Muscle of leg (tissue), 11 donors: ENCODE measurements around the gene GPR107. TPM values are rescaled to one million over a fixed set of nuclear protein-coding genes. Genes with fewer than 3 reads are reported as not detected.
A peak's percentile ranks its signal among the peaks of the same experiment; 100 is the strongest.

ENCODE experiments used
- DNase-seq: peaks from one replicate; pipeline ENCODE4 v3.0.0; 2013
- H3K27ac ChIP-seq: one replicate; pipeline ENCODE4 v1.5.1; 2013; ENCODE audit warnings: mild to moderate bottlenecking, low read length, control low read depth
- H3K27me3 ChIP-seq: one replicate; pipeline ENCODE4 v1.6.1; 2013; ENCODE audit warnings: low read length; ENCODE audit not compliant: control insufficient read depth, insufficient read depth
- H3K36me3 ChIP-seq: one replicate; pipeline ENCODE4 v1.6.1; 2013; ENCODE audit warnings: low read length; ENCODE audit not compliant: control insufficient read depth, insufficient read depth
- H3K4me1 ChIP-seq: one replicate; pipeline ENCODE4 v1.6.1; 2013; ENCODE audit warnings: low read length; ENCODE audit not compliant: control insufficient read depth, insufficient read depth
- H3K4me3 ChIP-seq: one replicate; pipeline ENCODE4 v1.5.1; 2013; ENCODE audit warnings: low read length, control low read depth
- H3K9me3 ChIP-seq: replicated peaks from 2 replicates; pipeline ENCODE4 v1.6.1; 2013; ENCODE audit warnings: low read depth, low read length; ENCODE audit not compliant: control insufficient read depth
- WGBS: methylation state at CpG from one replicate; pipeline ENCODE4 v1.1.5; 2013; ENCODE audit warnings: missing lambda C conversion rate; ENCODE audit not compliant: insufficient coverage; 5-methylcytosine and 5-hydroxymethylcytosine counted together
- polyA plus RNA-seq, 8 donors: library from polyadenylated mRNA; unstranded; fragments of 120-200 nt; gene quantifications; one replicate each; pipeline versions ENCODE4 v1.2.1 to v1.2.3, GENCODE V29; 2013; ENCODE audit warnings: inconsistent platforms in 1 of 8, low replicate concordance in 1 of 8; ENCODE audit not compliant: insufficient read length in 8 of 8, insufficient read depth in 1 of 8
- total RNA-seq: library from RNA; stranded (reverse); fragments of 120-200 nt; gene quantifications from one replicate; pipeline ENCODE4 v1.2.4, GENCODE V29; 2013

Gene GPR107
- total and polyA plus RNA-seq, 9 donors = 17.9 to 42.1 (median 35.7) TPM

GRCh38 chr9:130179331-130179907 lies 125.7 kb downstream of the GPR107 start:
- peaks cover 36% of the 10 kb centered on the region for H3K4me1 ChIP-seq
- H3K27ac ChIP-seq = no peak overlapping the region
- DNase-seq = no peak
- no peaks in the 10 kb centered on the region for H3K27me3 ChIP-seq
- H3K36me3 ChIP-seq = peaks cover 14% of the 10 kb centered on the region
- no peaks in the 10 kb centered on the region for H3K9me3 ChIP-seq
- 80% methylated on average over 1 of the region's 2 CpGs for WGBS
- no peak overlapping the region for H3K4me3 ChIP-seq

DNA sequence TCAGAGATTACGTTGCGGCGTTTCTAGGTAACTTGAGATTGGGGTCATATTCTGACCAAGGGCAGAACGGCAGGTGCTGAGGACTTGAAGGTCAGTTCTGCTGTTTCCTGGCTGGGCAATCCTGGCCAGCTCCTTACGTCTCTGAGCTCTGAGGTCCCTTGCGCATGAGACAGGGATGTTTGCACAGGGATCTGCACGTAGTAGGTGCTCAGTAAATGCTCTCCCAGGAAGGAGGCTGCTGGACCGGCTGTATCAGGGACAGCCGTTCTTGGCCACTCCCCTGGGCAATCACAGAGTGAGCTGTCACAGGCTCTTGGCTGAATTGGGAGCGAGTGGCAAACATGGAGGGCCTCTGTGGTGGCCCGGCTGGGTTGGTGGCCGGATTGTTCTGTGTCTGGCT lies 126.8 kb downstream of the GPR107 start:
- Histone ChIP-seq H3K4me3 (no peak overlapping the region), H3K4me1 (peaks cover 34% of the 10 kb centered on the region), H3K36me3 (peaks cover 14% of the 10 kb centered on the region), H3K9me3 (no peaks in the 10 kb centered on the region), H3K27me3 (no peaks in the 10 kb centered on the region), H3K27ac (no peak overlapping the region)
- 88% methylated on average over 10 of the region's 12 CpGs for WGBS
- no peak for DNase-seq

GRCh38 chr9:130181678-130182380 lies 128.1 kb downstream of the GPR107 start:
- no peak for DNase-seq
- Histone ChIP-seq H3K4me1 (peaks cover 47% of the 10 kb centered on the region), H3K27ac (peak overlapping the region; percentile 13), H3K9me3 (no peaks in the 10 kb centered on the region), H3K36me3 (peaks cover 6% of the 10 kb centered on the region), H3K4me3 (no peak overlapping the region), H3K27me3 (no peaks in the 10 kb centered on the region)
- WGBS = 89% methylated on average over 20 of the region's 33 CpGs

DNA sequence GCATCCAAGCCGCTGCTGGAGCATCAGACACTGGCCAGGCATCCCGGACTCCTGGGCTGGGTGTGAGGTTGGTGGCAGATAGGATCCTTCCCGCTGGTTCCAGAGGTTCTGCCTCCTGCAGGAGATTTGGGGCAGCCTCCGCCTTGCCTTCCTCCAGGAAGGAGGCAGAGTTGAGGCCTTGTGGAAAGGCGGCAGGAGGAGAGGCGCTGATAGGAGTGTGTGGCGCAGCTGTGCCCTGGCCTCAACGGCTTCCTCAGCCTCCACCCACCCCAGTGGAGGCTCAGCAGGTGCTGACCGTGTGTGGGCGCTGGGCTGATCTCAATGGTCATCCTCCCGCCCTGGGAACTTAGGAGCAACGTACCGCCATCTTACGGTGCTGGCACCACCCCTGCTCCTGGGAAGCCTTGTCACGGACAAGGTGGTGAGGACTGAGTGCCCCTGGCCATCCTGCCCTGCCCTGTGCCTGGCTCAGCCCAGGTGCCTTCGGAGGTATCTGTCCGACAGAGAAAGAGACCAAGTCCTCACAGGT lies 128.7 kb downstream of the GPR107 start:
- no peaks in the 10 kb centered on the region for H3K9me3 ChIP-seq
- H3K27ac ChIP-seq = peak overlapping the region; percentile 56
- 79% methylated on average over 13 of the region's 17 CpGs for WGBS
- H3K4me3 ChIP-seq = no peak overlapping the region
- no peak for DNase-seq
- peaks cover 1% of the 10 kb centered on the region for H3K36me3 ChIP-seq
- H3K4me1 ChIP-seq = peaks cover 53% of the 10 kb centered on the region
- H3K27me3 ChIP-seq = no peaks in the 10 kb centered on the region

DNA sequence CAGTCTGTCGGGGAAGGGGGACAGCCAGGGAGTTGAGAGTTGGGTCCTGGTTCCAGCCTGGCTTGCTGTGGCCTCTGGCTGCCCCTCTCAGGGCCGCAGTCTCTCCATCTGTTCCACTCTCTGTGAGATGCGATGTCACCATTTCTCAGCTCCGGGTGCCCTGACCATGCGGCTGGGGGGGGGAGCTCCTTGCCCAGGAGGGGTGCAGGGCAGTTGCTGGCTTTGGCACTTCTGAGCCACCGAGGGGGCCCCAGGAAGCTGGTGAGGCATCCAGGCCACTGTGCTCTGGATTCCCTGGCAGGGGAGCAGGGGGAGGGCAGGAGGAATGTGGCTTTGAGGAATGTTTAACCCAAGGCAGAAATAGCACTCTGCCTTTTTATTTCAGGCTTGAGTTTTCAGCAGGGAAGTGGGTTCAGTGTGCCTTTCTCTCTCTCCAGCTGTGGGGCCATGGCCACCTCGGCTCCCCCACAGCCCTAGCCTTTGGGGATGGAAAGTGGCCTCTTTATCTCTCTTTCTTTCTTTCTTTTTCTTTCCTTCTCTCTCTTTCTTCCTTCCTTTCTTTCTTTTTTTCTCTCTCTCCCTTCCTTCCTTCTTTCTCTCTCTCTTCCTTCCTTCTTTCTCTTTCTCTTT lies 129.5 kb downstream of the GPR107 start:
- WGBS = 19% methylated on average over 6 of the region's 7 CpGs
- Histone ChIP-seq H3K4me3 (no peak overlapping the region), H3K36me3 (no peaks in the 10 kb centered on the region), H3K4me1 (peaks cover 58% of the 10 kb centered on the region), H3K27ac (peak overlapping the region; percentile 56), H3K27me3 (no peaks in the 10 kb centered on the region), H3K9me3 (no peaks in the 10 kb centered on the region)
- peak; percentile 58 for DNase-seq

DNA sequence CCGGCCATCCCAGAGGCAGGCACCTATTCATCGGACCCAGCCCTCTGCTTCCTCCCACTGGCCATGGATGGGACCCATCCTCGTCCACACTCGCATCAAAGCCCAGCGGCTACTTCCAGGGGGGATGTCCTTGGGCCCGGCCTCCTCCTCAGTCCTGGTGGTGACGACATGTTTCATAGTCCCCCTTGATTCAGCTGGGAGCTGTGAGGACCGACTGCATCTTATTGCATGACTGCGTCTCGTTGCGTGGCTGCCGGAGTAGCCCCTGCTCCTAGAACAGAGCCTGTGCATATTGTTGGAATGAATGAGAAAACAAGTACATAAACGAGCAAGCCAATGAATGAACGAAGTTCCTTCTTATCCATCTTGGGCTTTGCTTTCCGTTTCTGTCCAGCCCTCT lies 131.3 kb downstream of the GPR107 start:
- Histone ChIP-seq H3K27ac (peak overlapping the region; percentile 90), H3K27me3 (no peaks in the 10 kb centered on the region), H3K9me3 (no peaks in the 10 kb centered on the region), H3K4me1 (peaks cover 59% of the 10 kb centered on the region), H3K4me3 (no peak overlapping the region), H3K36me3 (no peaks in the 10 kb centered on the region)
- no peak for DNase-seq
- 63% methylated on average over 12 of the region's 15 CpGs for WGBS

DNA sequence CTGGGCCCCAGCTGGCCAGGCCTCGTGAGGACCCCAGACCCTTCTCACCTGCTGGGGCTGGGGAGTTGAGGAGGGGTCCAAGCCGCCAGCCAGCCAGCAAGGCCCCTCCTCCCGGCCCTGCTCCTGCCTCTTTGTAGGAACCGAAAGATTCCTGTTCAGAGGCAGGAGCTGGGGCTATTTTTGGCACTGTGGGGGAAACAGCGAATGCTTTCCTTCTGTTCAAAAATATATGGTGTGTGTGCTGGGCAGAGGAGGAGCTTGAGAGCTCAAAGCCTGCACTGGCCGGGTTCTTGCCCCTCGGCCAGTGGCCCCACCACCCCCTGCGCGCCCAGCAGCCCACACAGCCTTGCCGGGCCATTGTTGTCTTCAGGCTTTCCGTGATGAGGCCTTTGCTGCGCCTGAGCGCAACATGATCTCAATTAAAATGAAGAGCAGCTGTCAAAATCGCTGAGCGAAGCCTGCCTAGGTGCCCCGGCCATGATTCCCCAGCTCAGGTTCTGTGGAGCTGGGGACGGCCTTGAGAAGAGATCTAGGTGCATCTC lies 131.9 kb downstream of the GPR107 start:
- 20% methylated on average over 15 of the region's 17 CpGs for WGBS
- no peaks in the 10 kb centered on the region for H3K36me3 ChIP-seq
- no peak overlapping the region for H3K4me3 ChIP-seq
- peak overlapping the region; percentile 90 for H3K27ac ChIP-seq
- H3K27me3 ChIP-seq = no peaks in the 10 kb centered on the region
- H3K4me1 ChIP-seq = peaks cover 56% of the 10 kb centered on the region
- peak; percentile 77 for DNase-seq
- H3K9me3 ChIP-seq = no peaks in the 10 kb centered on the region

- Histone ChIP-seq H3K4me1 (peaks cover 54% of the 10 kb centered on the region), H3K36me3 (no peaks in the 10 kb centered on the region), H3K27ac (peak overlapping the region; percentile 90), H3K4me3 (no peak overlapping the region), H3K9me3 (no peaks in the 10 kb centered on the region), H3K27me3 (no peaks in the 10 kb centered on the region)
- 53% methylated on average over 6 of the region's 6 CpGs for WGBS
- no peak for DNase-seq
Observed at GRCh38 chr9:130186051-130186450, 132.3 kb downstream of the GPR107 start.

DNA sequence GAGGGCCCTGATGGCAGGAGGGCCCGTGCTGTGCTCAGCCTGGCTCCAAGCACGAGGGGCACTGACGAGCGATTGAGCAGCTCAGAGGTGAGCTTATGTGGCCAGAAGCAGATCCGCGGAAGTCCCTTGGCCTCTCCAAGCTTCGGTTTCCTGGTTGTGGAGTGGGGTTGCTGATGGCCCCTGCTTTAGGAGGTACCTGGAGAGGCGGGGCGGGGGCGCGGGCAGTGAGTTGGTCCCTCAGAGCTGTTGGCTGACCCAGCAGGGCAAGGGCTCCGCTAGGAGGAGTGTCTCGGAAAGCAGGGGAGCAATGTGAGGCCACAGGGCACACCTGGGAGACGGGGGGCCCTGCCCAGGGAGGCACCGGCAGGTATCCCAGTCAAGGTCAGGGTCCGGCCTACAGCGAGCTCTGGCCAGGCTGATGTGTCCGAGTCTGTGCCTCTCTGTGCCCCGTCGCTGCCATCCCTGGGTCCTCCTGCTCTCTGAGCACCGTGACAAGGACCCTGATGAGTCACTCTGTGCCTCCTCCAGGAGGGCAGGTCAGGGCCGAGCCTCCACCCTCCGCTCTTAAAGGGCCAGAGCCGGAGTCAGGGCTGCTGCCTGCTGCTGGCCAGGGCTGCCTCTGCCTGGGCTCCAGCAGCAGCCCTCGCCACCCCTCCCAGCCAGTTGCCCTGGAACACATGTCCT lies 133.3 kb downstream of the GPR107 start:
- Histone ChIP-seq H3K36me3 (no peaks in the 10 kb centered on the region), H3K9me3 (no peaks in the 10 kb centered on the region), H3K4me3 (no peak overlapping the region), H3K4me1 (peaks cover 58% of the 10 kb centered on the region), H3K27me3 (no peaks in the 10 kb centered on the region), H3K27ac (peak overlapping the region; percentile 90)
- 73% methylated on average over 22 of the region's 25 CpGs for WGBS
- no peak for DNase-seq

GRCh38 chr9:130187523-130187846 lies 133.8 kb downstream of the GPR107 start:
- Histone ChIP-seq H3K4me1 (peaks cover 59% of the 10 kb centered on the region), H3K4me3 (no peak overlapping the region), H3K36me3 (no peaks in the 10 kb centered on the region), H3K27me3 (no peaks in the 10 kb centered on the region), H3K27ac (no peak overlapping the region), H3K9me3 (no peaks in the 10 kb centered on the region)
- DNase-seq = no peak
- 56% methylated on average over 5 of the region's 9 CpGs for WGBS
